ENCODE results near the gene REN.

REN gene

DNA sequence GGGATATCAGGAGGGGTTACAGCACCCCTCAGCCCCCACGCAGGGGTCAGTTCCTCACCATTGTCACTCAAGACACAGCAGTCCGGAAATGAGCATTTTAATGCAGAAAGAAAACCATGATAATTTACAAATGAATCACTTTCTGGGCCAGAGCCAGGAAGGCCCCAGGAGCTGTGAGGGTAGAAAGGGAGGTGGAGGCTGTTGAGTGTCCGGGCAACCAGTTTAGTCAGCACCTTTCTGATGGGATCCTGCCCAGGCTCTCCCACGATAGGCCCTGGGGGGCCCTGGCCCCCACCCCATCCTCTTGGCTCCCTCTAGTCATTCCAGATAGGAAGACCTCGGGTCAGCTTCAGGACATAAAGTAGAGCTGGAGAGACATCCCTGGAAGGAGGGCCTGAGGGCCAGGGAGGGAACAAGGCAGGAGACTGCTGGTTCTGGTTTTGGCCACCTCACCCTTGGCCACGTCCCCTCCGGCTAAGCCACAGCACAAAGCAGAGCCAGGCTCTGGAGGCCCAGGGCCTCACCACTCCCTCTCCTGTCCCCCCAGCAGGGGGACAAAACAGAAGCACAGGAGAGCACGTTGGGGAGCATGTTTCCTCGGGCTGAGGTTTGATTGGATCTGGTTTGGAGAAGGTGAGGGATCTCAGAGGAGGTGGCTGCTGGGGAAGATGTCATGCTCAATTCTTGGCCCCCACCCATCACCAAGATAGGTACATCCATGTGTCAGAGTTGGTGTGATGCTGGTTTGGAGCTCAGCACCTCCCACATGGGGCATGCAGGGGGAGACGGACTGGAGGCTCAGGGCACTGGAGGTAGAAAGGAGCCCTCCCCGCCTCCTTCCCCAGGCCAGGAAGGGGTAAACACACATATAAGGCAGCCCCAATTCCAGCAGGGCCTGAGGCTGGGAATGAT lies 34.9 kb downstream of the REN start:
- peak; percentile 92 for DNase-seq

DNA sequence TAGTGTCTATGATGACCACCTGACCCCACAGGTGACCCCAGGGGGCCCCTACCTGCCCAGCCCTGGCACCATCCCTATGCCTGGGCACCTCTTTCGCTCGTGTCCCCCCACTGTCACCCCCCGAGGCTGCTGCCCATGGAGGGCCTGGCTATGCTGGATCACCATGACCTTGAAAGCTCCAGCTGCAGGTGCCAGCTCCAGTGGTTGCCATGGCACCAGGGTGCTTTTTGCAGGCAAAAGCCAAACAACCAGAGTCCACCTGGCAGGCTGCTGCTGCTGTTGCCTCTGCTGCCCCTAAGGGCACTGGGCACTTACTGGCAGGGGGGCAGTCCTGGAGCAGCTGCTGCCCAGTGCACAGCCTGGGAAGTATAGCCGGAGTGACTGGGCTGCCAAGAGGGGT lies 36.0 kb downstream of the REN start:
- DNase-seq: no peak

DNA sequence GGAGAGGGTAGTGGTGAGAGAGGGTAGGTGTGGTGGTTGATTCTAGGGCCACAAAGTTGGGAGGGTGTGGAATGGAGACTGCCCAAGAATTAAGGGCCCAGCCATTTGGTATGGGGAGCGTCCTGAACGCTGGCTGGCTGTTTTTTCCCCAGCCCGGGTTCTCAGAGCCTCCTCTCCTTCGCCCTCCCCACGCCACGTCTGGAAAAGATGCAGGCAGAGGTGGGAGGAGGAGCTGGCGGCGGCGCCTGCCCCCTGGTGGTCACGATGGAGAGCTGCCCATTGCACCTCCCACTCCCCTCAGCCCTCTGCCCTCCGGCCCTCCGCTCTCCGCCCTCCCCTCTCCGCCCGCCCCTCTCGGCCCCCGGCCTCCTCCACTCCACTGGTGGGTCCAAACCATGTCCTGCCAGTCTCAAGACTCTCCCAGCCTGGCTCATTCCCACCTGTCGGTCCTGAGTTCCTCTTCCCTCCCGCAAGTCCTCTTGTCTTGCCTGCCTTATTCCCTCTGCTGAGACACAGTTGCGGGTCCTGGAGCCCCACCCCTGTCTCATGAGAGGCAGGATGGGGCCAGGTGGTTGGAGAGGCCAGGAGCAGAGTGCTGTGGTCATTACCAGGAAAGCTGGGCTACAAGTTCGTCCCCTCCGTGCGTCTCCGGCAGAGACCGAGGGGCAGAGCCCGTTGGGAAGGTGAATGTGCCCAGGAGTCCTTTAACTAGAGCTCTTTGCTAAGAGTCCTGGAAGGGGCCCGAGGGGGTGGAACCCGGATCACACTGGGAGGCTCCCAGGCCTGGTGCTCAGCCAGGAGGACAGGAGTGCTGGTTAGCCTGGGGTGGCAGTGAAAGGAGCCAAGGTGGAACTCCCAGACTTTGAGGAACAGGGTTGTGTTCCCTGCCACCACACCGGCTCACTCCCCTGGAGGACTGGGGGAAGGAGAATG lies 36.9 kb downstream of the REN start:
- peak; percentile 71 for DNase-seq

- no peak for DNase-seq
Observed at GRCh38 chr1:204128464-204128963, 37.6 kb downstream of the REN start.

DNA sequence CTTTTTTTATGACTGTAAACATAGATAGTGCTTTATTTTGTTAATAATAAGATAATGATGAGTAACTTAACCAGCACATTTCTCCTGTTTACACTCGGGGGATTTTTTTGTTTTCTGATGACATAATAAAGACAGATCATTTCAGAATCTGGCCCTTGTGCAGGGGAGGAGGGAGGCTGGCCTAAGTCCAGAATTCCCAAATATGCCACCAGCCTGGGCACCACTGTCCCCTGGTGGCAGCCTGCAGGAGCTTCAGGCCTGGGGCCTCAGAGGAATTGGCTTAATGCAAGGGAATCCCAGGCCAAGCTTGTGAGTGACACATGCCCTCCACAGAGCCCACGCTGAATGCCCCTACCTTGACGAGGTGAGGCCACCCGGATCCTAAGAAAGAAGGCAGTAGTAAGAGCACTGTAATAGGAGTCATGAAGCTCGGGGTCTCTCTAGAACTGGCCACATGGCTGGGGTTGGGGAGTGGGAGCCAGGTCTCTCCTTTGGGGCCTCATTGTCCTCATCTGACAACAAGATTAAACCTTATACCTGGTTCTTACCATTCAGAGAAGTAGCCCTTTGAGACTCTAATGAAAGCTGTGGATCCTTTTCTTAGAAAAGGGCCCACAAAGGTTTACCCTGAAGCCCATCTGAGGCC lies 38.4 kb downstream of the REN start:
- peak; percentile 85 for DNase-seq

GRCh38 chr1:204126956-204127355 lies 39.2 kb downstream of the REN start:
- no peak for DNase-seq

- no peak for DNase-seq
Observed at GRCh38 chr1:204126386-204126785, 39.8 kb downstream of the REN start.

- DNase-seq: no peak
Observed at GRCh38 chr1:204125759-204126351, 40.3 kb downstream of the REN start.

- no peak for DNase-seq
Observed at GRCh38 chr1:204124639-204125038, 41.5 kb downstream of the REN start.

GRCh38 chr1:204123376-204123775 lies 42.8 kb downstream of the REN start:
- no peak for DNase-seq

DNA sequence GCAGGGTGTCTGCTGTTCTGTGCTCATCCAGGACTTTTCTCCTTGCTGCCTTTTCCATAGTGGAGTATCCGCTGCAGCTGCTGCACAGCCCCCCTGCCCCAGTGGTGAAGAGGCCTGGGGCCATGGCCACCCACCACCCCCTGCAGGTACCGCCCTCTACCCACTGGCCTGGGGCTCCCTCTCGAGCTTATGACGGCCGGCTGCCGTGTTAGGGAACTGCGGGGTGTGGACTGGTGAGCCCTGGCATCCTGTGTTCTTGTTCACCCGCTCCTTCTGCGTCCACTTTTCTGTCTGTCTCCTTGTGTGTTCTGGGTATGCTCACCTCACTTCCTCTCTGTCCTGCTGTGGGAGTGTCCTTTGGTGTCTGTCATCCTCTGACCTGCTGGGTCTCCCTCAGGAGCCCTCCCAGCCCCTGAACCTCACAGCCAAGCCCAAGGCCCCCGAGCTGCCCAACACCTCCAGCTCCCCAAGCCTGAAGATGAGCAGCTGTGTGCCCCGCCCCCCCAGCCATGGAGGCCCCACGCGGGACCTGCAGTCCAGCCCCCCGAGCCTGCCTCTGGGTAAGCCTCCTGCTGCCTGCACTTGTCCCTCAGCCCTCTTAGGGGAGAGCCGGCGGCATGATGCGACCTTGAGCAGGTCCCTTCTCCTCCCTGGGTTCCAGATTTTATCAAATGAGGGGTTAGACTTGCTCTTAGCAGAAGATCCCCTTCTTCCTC lies 44.1 kb downstream of the REN start:
- no peak for DNase-seq

- DNase-seq: no peak
Observed at GRCh38 chr1:204116539-204116938, 49.6 kb downstream of the REN start.

- no peak for DNase-seq
Observed at GRCh38 chr1:204115116-204115515, 51.0 kb downstream of the REN start.

- DNase-seq: no peak
Observed at GRCh38 chr1:204114606-204115005, 51.5 kb downstream of the REN start.

- DNase-seq: no peak
Observed at GRCh38 chr1:204113896-204114295, 52.2 kb downstream of the REN start.

GRCh38 chr1:204112876-204113730 lies 53.0 kb downstream of the REN start:
- no peak for DNase-seq

- no peak for DNase-seq
Observed at GRCh38 chr1:204110894-204111633, 55.1 kb downstream of the REN start.

- no peak for DNase-seq
Observed at GRCh38 chr1:204108312-204109141, 57.6 kb downstream of the REN start.

GRCh38 chr1:204107892-204108291 lies 58.2 kb downstream of the REN start:
- no peak for DNase-seq

Measured in fibroblast of skin of back (primary cell).